Endothelial cell of umbilical vein (primary cell): ENCODE results near the gene PPP3CA. TPM values are rescaled to one million over a fixed set of nuclear protein-coding genes. Genes with fewer than 3 reads are reported as not detected.

Experiments used
- BruUV-seq: library from RNA; stranded (reverse); fragments of 400-500 nt; replicated peaks from 2 replicates; lab custom pipeline; 2021; lab: Mats Ljungman, UMichigan
- CTCF ChIA-PET: fragments of 300-600, 350-600 bp; sonication (Branson Sonifier 250); formaldehyde crosslinking; loops from one replicate; lab custom pipeline; 2021; ENCODE audit warnings: antibody characterized with exemption, inconsistent platforms; lab: Charles Lee
- POLR2A ChIA-PET: fragments of 300-600, 350-600 bp; sonication (Branson Sonifier 250); formaldehyde crosslinking; loops from one replicate; lab custom pipeline; 2021; ENCODE audit warnings: antibody characterized with exemption, inconsistent platforms; lab: Charles Lee
- DNase-seq: peaks from one replicate; pipeline ENCODE4 v3.0.0-alpha.2; 2011; ENCODE audit warnings: low read depth, low spot score
- FAIRE-seq: peaks from 2 replicates; lab custom pipeline; 2011; peaks lifted over from hg19 to GRCh38; lab: Jason Lieb, UNC
- H2AFZ ChIP-seq: 2 replicates; pipeline ENCODE4 v1.6.0; 2012; ENCODE audit warnings: low read depth, low read length, control low read depth, inconsistent platforms
- H3K27ac ChIP-seq: 2 replicates; pipeline ENCODE4 v1.5.1; 2011; ENCODE audit warnings: low read depth, mild to moderate bottlenecking, control low read depth, low read length, moderate library complexity; ENCODE audit not compliant: insufficient read depth
- H3K27me3 ChIP-seq, 2 experiments: 2 replicates each; pipeline versions ENCODE4 v1.6.0 to v1.6.1; 2011; ENCODE audit warnings: low read length in 2 of 2, mixed read lengths in 1 of 2; ENCODE audit not compliant: control insufficient read depth in 2 of 2, insufficient read depth in 2 of 2
- H3K36me3 ChIP-seq, 2 experiments: 2 replicates in 1 of 2; 3 replicates in 1 of 2; pipeline ENCODE4 v1.5.1; 2011; ENCODE audit warnings: low read length in 2 of 2, mild to moderate bottlenecking in 1 of 2, moderate library complexity in 1 of 2; ENCODE audit not compliant: control insufficient read depth in 2 of 2, insufficient read depth in 2 of 2; ENCODE audit errors: extremely low read depth in 1 of 2
- H3K4me1 ChIP-seq: 3 replicates; pipeline ENCODE4 v1.5.1; 2011; ENCODE audit warnings: mild to moderate bottlenecking, low read length; ENCODE audit not compliant: control insufficient read depth, insufficient read depth; ENCODE audit errors: extremely low read depth
- H3K4me2 ChIP-seq: 2 replicates; pipeline ENCODE4 v1.6.1; 2011; ENCODE audit warnings: low read length, control low read depth, mixed read lengths; ENCODE audit not compliant: insufficient read depth
- H3K4me3 ChIP-seq, 3 experiments: fragments of 200-600 bp in 1 of 3; sonication (generic), shearing (Covaris generic) in 1 of 3; replicated peaks in 1 of 3; 2 replicates each; pipeline ENCODE4 v1.5.1; 2011 to 2016; ENCODE audit warnings: control low read depth in 3 of 3, low read length in 3 of 3, mild to moderate bottlenecking in 2 of 3, inconsistent platforms in 1 of 3, low read depth in 1 of 3, moderate library complexity in 1 of 3; ENCODE audit not compliant: insufficient read depth in 1 of 3
- H3K79me2 ChIP-seq: 2 replicates; pipeline ENCODE4 v1.6.0; 2012; ENCODE audit warnings: low read length, inconsistent platforms; ENCODE audit not compliant: control insufficient read depth, insufficient read depth
- H3K9ac ChIP-seq: replicated peaks from 2 replicates; pipeline ENCODE3; 2011; ENCODE audit warnings: low read length, control low read depth; ENCODE audit not compliant: insufficient read depth; ENCODE audit errors: extremely low read depth
- H3K9me1 ChIP-seq: replicated peaks from 3 replicates; pipeline ENCODE4 v1.6.0; 2011; ENCODE audit warnings: mild to moderate bottlenecking, low read length; ENCODE audit not compliant: control insufficient read depth, insufficient read depth; ENCODE audit errors: extremely low read depth
- H3K9me3 ChIP-seq: replicated peaks from 2 replicates; pipeline ENCODE4 v1.5.1; 2012; ENCODE audit warnings: low read length, inconsistent platforms; ENCODE audit not compliant: control insufficient read depth, insufficient read depth
- H4K20me1 ChIP-seq: replicated peaks from 2 replicates; pipeline ENCODE3; 2011; ENCODE audit warnings: mild to moderate bottlenecking, low read length; ENCODE audit not compliant: control insufficient read depth, insufficient read depth; ENCODE audit errors: extremely low read depth
- EZH2 ChIP-seq: IDR thresholded peaks from 2 replicates; pipeline ENCODE4 v1.6.1; 2012; ENCODE audit warnings: borderline replicate concordance, low read depth, mild to moderate bottlenecking, moderate library complexity, low read length, inconsistent platforms; ENCODE audit not compliant: severe bottlenecking
- FOS ChIP-seq: IDR thresholded peaks from 2 replicates; pipeline ENCODE4 v1.6.1; 2011; ENCODE audit warnings: mild to moderate bottlenecking, low read length, moderate library complexity, borderline replicate concordance; ENCODE audit not compliant: insufficient read depth
- GATA2 ChIP-seq: IDR thresholded peaks from 2 replicates; pipeline ENCODE4 v1.7.0; 2011; ENCODE audit warnings: low read depth, mild to moderate bottlenecking, moderate library complexity, mixed read lengths, low read length; ENCODE audit not compliant: insufficient read length, insufficient read depth
- JUN ChIP-seq: IDR thresholded peaks from 2 replicates; pipeline ENCODE4 v1.6.1; 2011; ENCODE audit warnings: borderline replicate concordance, low read depth; ENCODE audit not compliant: insufficient read length, insufficient read depth
- MAX ChIP-seq: IDR thresholded peaks from 2 replicates; pipeline ENCODE4 v1.6.1; 2011; ENCODE audit not compliant: insufficient read depth, insufficient read length
- MYC ChIP-seq: IDR thresholded peaks from one replicate; pipeline ENCODE4 v1.6.1; 2011; ENCODE audit warnings: mild to moderate bottlenecking, low read depth, low read length
- POLR2A ChIP-seq: IDR thresholded peaks from 2 replicates; pipeline ENCODE4 v1.6.1; 2012; ENCODE audit warnings: low read depth, mild to moderate bottlenecking, control low read depth, low read length
- POLR2AphosphoS5 ChIP-seq: IDR thresholded peaks from 2 replicates; pipeline ENCODE4 v1.6.1; 2012; ENCODE audit warnings: low read depth, mild to moderate bottlenecking, control low read depth, low read length, moderate library complexity; ENCODE audit not compliant: insufficient read depth
- dilution Hi-C: fragments of 300-500 bp; cut with MboI; formaldehyde crosslinking; loops from one replicate; pipeline ENCODE4 v1.15.0; 2019; ENCODE audit warnings: low sequenced_read_pairs; ENCODE audit not compliant: extremely low pct_ligation_motif_present
- intact Hi-C: fragments of 100-400 bp; cut with micrococcal nuclease; formaldehyde crosslinking; loops from one replicate; pipeline ENCODE4 v1.10.0; 2022
- polyA plus RNA-seq, 4 experiments: library from polyadenylated mRNA; depleted of rRNA in 3 of 4; stranded (reverse) in 3 of 4; unstranded in 1 of 4; fragments of >200 nt; gene quantifications; 2 replicates each; pipeline versions ENCODE4 v1.2.1 to v1.2.3, GENCODE V29; 2011 to 2012; ENCODE audit warnings: missing spikeins in 1 of 4
- total RNA-seq: library from RNA; stranded (reverse); gene quantifications from 2 replicates; pipeline ENCODE4 v1.2.3, GENCODE V29; 2021
- TF ChIP-seq, protein P1 (sequence below), 2 donors: IDR thresholded peaks; 1 replicate in 1 of 2; 2 replicates in 1 of 2; pipeline ENCODE4 v1.5.1; 2011; ENCODE audit warnings: low read length in 2 of 2, mild to moderate bottlenecking in 2 of 2, moderate library complexity in 2 of 2, control low read depth in 1 of 2, inconsistent platforms in 1 of 2, low read depth in 1 of 2; ENCODE audit not compliant: insufficient read depth in 1 of 2; ENCODE audit errors: extremely low read depth in 1 of 2

PPP3CA gene
- total and polyA plus RNA-seq, 2 donors (not counting 3 experiments of a cell fraction or from before 2014, with no cell fraction given), result 7.0 to 43.3 TPM

DNA sequence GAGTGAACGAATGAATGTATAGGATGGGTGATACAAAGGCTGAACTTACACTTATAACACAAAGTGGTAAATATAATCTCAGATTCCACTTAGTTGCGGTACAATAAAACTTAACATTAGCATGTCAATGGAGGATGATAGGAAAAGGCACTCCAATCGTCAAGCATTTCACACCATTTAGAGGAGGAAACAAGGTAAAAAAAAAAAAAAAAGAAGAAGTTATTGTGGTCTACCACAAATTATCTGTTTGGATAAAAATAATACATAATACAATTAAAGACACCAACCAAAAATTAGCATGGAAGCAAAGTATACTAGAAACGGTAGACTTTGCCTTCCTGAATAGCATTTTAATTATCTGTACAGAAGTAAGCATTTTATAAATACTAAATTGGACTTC is 205.5 kb downstream of the PPP3CA start:
- H3K27ac ChIP-seq, result no peak overlapping the region
- no peaks in the 10 kb centered on the region for H3K9me3 ChIP-seq
- dilution Hi-C loops, result no loop called here
- H2AFZ ChIP-seq, result no peak overlapping the region
- no peaks in the 10 kb centered on the region for H3K27me3 ChIP-seq
- no peak overlapping the region for H3K9ac ChIP-seq
- H3K4me1 ChIP-seq, result no peaks in the 10 kb centered on the region
- H3K79me2 ChIP-seq, result no peaks in the 10 kb centered on the region
- H3K9me1 ChIP-seq, result no peaks in the 10 kb centered on the region
- POLR2A ChIA-PET, result no interaction called here
- FAIRE-seq (no peak), DNase-seq (no peak)
- TF ChIP-seq JUN, result no peak
- no TSS peak for BruUV-seq
- no peaks in the 10 kb centered on the region for H3K36me3 ChIP-seq
- H3K4me3 ChIP-seq, result no peak overlapping the region
- H4K20me1 ChIP-seq, result no peaks in the 10 kb centered on the region
- intact Hi-C loops, result no loop called here
- CTCF ChIA-PET, result interaction anchor here (0.6 kb wide), 1 partner anchor 123 kb away, joined by 3 read pairs; no protein-coding TSS in a partner anchor
- no peak overlapping the region for H3K4me2 ChIP-seq

- Histone ChIP-seq H3K4me3 (no peak overlapping the region), H4K20me1 (no peaks in the 10 kb centered on the region), H2AFZ (no peak overlapping the region), H3K4me1 (no peaks in the 10 kb centered on the region), H3K9me3 (no peaks in the 10 kb centered on the region), H3K9me1 (no peaks in the 10 kb centered on the region), H3K36me3 (no peaks in the 10 kb centered on the region), H3K9ac (no peak overlapping the region), H3K79me2 (no peaks in the 10 kb centered on the region), H3K27me3 (no peaks in the 10 kb centered on the region), H3K4me2 (no peak overlapping the region), H3K27ac (no peak overlapping the region)
- ChIA-PET CTCF (no interaction called here), POLR2A (no interaction called here)
- no peak for DNase-seq
- dilution Hi-C loops (no loop called here), intact Hi-C loops (no loop called here)
- FAIRE-seq, result no peak
- TF ChIP-seq JUN (no peak), POLR2A (no peak), EZH2 (no peak), POLR2AphosphoS5 (no peak), MYC (no peak), MAX (no peak), GATA2 (no peak), FOS (no peak)
- TF ChIP-seq, protein P1, sequence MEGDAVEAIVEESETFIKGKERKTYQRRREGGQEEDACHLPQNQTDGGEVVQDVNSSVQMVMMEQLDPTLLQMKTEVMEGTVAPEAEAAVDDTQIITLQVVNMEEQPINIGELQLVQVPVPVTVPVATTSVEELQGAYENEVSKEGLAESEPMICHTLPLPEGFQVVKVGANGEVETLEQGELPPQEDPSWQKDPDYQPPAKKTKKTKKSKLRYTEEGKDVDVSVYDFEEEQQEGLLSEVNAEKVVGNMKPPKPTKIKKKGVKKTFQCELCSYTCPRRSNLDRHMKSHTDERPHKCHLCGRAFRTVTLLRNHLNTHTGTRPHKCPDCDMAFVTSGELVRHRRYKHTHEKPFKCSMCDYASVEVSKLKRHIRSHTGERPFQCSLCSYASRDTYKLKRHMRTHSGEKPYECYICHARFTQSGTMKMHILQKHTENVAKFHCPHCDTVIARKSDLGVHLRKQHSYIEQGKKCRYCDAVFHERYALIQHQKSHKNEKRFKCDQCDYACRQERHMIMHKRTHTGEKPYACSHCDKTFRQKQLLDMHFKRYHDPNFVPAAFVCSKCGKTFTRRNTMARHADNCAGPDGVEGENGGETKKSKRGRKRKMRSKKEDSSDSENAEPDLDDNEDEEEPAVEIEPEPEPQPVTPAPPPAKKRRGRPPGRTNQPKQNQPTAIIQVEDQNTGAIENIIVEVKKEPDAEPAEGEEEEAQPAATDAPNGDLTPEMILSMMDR (IDR thresholded peaks at IDR 0.05; ENCODE audit: extremely low read depth in 1 of 2, insufficient read depth in 1 of 2, low read depth in 1 of 2, low read length in 2 of 2), result no peak
- BruUV-seq, result no TSS peak
Measured at GRCh38 chr4:101141230-101141629, 206.1 kb downstream of the PPP3CA start.
